Measurements from ENCODE around the gene SH2D3C. TPM values are rescaled to one million over a fixed set of nuclear protein-coding genes. Genes with fewer than 3 reads are reported as not detected.

Gene SH2D3C
- total RNA-seq, 3 donors from 2014 or later = 5.9 to 10.8 (median 7.0) TPM

DNA sequence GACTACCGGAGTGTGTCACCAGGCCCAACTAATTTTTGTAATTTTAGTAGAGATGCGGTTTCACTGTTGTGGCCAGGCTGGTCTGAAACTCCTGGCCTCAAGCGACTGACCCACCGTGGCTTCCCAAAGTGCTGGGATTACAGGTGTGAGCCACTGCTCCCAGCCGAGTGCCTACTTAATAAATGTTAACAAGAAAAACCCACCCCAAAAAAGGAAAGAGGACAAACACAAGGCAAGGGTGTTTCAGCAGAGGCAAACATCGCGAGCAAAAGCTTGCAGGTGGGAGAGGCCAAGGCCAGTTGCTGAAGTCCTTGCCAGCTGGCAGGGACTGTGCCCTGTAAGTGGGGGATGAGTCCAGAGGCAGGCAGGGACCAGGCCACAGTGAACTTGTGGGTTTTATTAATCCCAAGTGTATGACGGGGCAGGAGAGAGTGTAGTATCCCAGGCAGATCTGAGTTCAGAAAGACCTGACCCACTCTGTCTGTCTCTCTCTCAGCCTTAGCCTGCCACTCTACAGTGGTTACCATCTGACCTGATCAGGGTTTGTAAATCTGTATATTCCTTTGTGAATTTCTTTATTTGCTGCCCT is 17.9 kb upstream of the SH2D3C start:
- no peaks in the 10 kb centered on the region for H3K9me3 Mint-ChIP-seq
- ATAC-seq (peak; percentile 12 to 33), DNase-seq (no peak)
- no peaks in the 10 kb centered on the region for H3K27me3 Mint-ChIP-seq (ENCODE audit: low read depth)
- H3K36me3 Mint-ChIP-seq (ENCODE audit: insufficient read depth) = peaks cover 7% of the 10 kb centered on the region
- H3K4me1 Mint-ChIP-seq (ENCODE audit: low read depth) = peaks cover 30% of the 10 kb centered on the region
- peak overlapping the region; percentile 36 for H3K4me3 Mint-ChIP-seq

- Mint-ChIP-seq H3K27me3 (ENCODE audit: low read depth) (no peaks in the 10 kb centered on the region), H3K4me3 (no peak overlapping the region), H3K9me3 (no peaks in the 10 kb centered on the region), H3K36me3 (ENCODE audit: insufficient read depth) (peaks cover 17% of the 10 kb centered on the region), H3K4me1 (ENCODE audit: low read depth) (peaks cover 37% of the 10 kb centered on the region)
- DNase-seq (no peak), ATAC-seq (peak in 1 of 2 donors; percentile 13)
These were observed 15.7 kb upstream of the SH2D3C start for GRCh38 chr9:127794001-127794791.

- Mint-ChIP-seq H3K36me3 (ENCODE audit: insufficient read depth) (peaks cover 25% of the 10 kb centered on the region), H3K27me3 (ENCODE audit: low read depth) (no peaks in the 10 kb centered on the region), H3K4me1 (ENCODE audit: low read depth) (peaks cover 46% of the 10 kb centered on the region), H3K4me3 (no peak overlapping the region), H3K9me3 (no peaks in the 10 kb centered on the region)
- ATAC-seq = no peak
- no peak for DNase-seq
These were observed 14.7 kb upstream of the SH2D3C start for GRCh38 chr9:127793093-127793708.

- DNase-seq = no peak
- no peak overlapping the region for H3K4me3 Mint-ChIP-seq
These were observed 14.1 kb upstream of the SH2D3C start for GRCh38 chr9:127792417-127793031.

DNA sequence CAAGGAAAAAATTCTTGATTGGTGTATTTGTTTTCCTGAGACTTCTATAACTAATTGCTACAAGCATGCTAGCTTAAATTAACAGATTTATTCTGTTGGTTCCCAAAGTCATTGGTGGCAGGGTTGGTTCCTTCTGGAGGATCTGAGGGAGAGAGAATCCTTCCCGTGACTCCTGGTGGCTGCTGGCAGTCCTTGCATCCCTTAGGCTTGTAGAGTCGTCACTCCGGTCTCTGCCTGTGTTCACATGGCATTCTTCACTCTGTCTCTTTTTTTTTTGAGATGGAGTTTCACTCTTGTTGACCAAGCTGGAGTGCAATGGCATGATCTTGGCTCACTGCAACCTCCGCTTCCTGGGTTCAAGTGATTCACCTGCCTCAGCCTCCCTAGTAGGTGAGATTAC is 12.6 kb upstream of the SH2D3C start:
- no peak overlapping the region for H3K4me3 Mint-ChIP-seq
- H3K27me3 Mint-ChIP-seq (ENCODE audit: low read depth) = no peaks in the 10 kb centered on the region
- DNase-seq (no peak), ATAC-seq (no peak)
- no peaks in the 10 kb centered on the region for H3K9me3 Mint-ChIP-seq
- H3K4me1 Mint-ChIP-seq (ENCODE audit: low read depth) = peaks cover 45% of the 10 kb centered on the region
- peaks cover 38% of the 10 kb centered on the region for H3K36me3 Mint-ChIP-seq (ENCODE audit: insufficient read depth)

More at GRCh38 chr9:127792417-127793031, 14.1 kb upstream of the SH2D3C start:
- H3K36me3 Mint-ChIP-seq (ENCODE audit: insufficient read depth) = peaks cover 30% of the 10 kb centered on the region
- H3K9me3 Mint-ChIP-seq = no peaks in the 10 kb centered on the region
- H3K4me1 Mint-ChIP-seq (ENCODE audit: low read depth) = peaks cover 48% of the 10 kb centered on the region
- no peaks in the 10 kb centered on the region for H3K27me3 Mint-ChIP-seq (ENCODE audit: low read depth)
- ATAC-seq = no peak

- DNase-seq = no peak
- H3K4me3 Mint-ChIP-seq = no peak overlapping the region
- H3K4me1 Mint-ChIP-seq (ENCODE audit: low read depth) = peaks cover 41% of the 10 kb centered on the region
- no peak for ATAC-seq
- H3K36me3 Mint-ChIP-seq (ENCODE audit: insufficient read depth) = peaks cover 38% of the 10 kb centered on the region
- H3K27me3 Mint-ChIP-seq (ENCODE audit: low read depth) = no peaks in the 10 kb centered on the region
- H3K9me3 Mint-ChIP-seq = no peaks in the 10 kb centered on the region
These were observed 11.8 kb upstream of the SH2D3C start for GRCh38 chr9:127790094-127790855.

GRCh38 chr9:127789179-127789578 is 10.7 kb upstream of the SH2D3C start:
- H3K4me1 Mint-ChIP-seq (ENCODE audit: low read depth) = peaks cover 49% of the 10 kb centered on the region
- no peaks in the 10 kb centered on the region for H3K9me3 Mint-ChIP-seq
- DNase-seq = no peak
- ATAC-seq = no peak
- peaks cover 38% of the 10 kb centered on the region for H3K36me3 Mint-ChIP-seq (ENCODE audit: insufficient read depth)
- H3K4me3 Mint-ChIP-seq = no peak overlapping the region
- H3K27me3 Mint-ChIP-seq (ENCODE audit: low read depth) = no peaks in the 10 kb centered on the region

- H3K27me3 Mint-ChIP-seq (ENCODE audit: low read depth) = no peaks in the 10 kb centered on the region
- H3K4me1 Mint-ChIP-seq (ENCODE audit: low read depth) = peaks cover 56% of the 10 kb centered on the region
- DNase-seq (no peak), ATAC-seq (peak; percentile 8 to 22)
- H3K4me3 Mint-ChIP-seq = peak overlapping the region; percentile 35
- H3K36me3 Mint-ChIP-seq (ENCODE audit: insufficient read depth) = peaks cover 38% of the 10 kb centered on the region
- H3K9me3 Mint-ChIP-seq = no peaks in the 10 kb centered on the region
These were observed 10.0 kb upstream of the SH2D3C start for GRCh38 chr9:127788337-127789011.

- DNase-seq (no peak), ATAC-seq (no peak)
- no peaks in the 10 kb centered on the region for H3K9me3 Mint-ChIP-seq
- peak overlapping the region; percentile 95 for H3K4me3 Mint-ChIP-seq
- H3K4me1 Mint-ChIP-seq (ENCODE audit: low read depth) = peaks cover 66% of the 10 kb centered on the region
- peaks cover 31% of the 10 kb centered on the region for H3K36me3 Mint-ChIP-seq (ENCODE audit: insufficient read depth)
- H3K27me3 Mint-ChIP-seq (ENCODE audit: low read depth) = no peaks in the 10 kb centered on the region
These were observed 8.3 kb upstream of the SH2D3C start for GRCh38 chr9:127786773-127787104.

GRCh38 chr9:127785933-127786772 is 7.7 kb upstream of the SH2D3C start, which contains the start of gene CDK9:
Gene CDK9 (plus strand): TSS chr9:127786034. CDS start chr9:127786149, 115 bp downstream.
- peak; percentile 91 for DNase-seq
- H3K36me3 Mint-ChIP-seq (ENCODE audit: insufficient read depth) = peaks cover 31% of the 10 kb centered on the region
- H3K27me3 Mint-ChIP-seq (ENCODE audit: low read depth) = no peaks in the 10 kb centered on the region
- ATAC-seq = peak; percentile 73 to 77
- H3K9me3 Mint-ChIP-seq = no peaks in the 10 kb centered on the region
- H3K4me3 Mint-ChIP-seq = peak within 1 kb of the TSS; percentile 95
- H3K4me1 Mint-ChIP-seq (ENCODE audit: low read depth) = peaks cover 72% of the 10 kb centered on the region

DNA sequence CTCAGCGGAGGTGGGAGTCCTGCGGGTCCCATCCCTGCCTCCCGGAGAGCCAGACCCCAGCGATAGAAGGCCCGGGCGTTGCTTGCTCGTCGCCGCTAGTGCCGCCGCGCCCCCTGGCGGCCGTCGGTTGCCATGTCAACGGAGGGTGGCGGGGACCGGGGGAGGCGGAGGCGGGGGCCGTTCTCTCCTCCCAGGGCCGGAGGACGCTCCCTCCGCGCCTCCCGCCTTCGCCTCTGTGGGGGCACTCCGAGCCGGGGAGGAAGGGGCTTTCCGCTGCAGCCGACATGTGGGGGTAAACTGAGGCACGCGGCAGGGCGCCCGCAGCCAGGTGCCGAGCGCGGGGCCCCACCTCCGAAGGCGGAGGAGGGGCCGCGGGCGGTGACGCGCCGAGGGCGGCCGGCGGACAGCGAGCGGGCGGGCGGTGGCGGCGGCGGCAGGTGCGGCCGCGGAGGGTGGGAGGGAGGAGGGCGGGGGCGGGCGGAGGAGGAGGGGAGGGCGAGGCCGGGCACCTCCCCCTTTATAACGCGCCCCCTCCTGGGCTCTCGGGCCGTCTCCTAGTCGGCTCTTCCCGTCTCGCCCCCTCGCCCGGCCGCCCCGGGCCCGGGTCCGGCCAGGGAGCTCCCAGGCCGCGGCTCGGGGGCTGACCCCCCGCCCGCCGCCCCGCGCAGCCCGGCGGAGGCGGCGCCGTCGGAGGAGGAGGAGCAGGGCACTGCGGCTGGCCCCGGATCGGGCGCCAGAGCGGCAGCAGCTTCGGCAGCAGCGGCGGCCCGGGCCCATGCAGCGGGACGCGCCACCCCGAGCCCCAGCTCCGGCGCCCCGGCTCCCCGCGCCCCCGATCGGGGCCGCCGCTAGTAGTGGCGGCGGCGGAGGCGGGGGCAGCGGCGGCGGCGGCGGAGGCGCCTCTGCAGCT is 6.8 kb upstream of the SH2D3C start:
- no peaks in the 10 kb centered on the region for H3K9me3 Mint-ChIP-seq
- ATAC-seq (peak; percentile 57 to 61), DNase-seq (peak; percentile 87)
- H3K27me3 Mint-ChIP-seq (ENCODE audit: low read depth) = no peaks in the 10 kb centered on the region
- peaks cover 75% of the 10 kb centered on the region for H3K4me1 Mint-ChIP-seq (ENCODE audit: low read depth)
- H3K36me3 Mint-ChIP-seq (ENCODE audit: insufficient read depth) = peaks cover 29% of the 10 kb centered on the region
- peak overlapping the region; percentile 95 for H3K4me3 Mint-ChIP-seq

All from activated T-cell treated with anti-CD3 and anti-CD28 coated beads, Interleukin-2, amount 50 U/mL, for 4 hours (primary cell).